HG03103 (cell line): ENCODE results near the gene MRC1.
"Not testable (repeated sequence)": the region's sequence is repeated elsewhere in the genome, so short reads cannot be mapped to it uniquely, and the experiment has no call there.

Experiments
- ATAC-seq: cut with Tn5 transposase; IDR thresholded peaks from one replicate; pipeline ENCODE4 v1.9.1; 2021; ENCODE audit warnings: low read depth; ENCODE audit not compliant: unreplicated experiment

The MRC1 gene

DNA sequence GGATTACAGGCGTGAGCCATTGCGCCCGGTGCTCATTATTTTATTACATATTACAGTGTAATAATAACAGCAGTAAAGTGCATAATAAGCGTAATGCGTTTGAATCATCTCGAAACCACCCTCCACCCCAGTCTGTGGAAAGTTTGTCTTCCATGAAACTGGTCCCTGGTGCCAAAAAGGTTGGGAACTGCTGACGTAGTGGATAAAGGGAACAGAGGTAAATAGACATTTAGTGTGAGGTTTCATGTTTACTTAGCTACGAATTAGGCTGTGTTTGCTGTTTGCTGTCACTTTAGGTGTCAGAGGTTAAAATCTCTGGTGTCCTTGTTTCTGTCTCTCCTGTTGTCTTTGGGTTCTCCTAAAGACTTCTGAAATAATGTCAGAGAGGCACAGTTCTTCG lies 82.3 kb downstream of the MRC1 start:
- no peak for ATAC-seq

DNA sequence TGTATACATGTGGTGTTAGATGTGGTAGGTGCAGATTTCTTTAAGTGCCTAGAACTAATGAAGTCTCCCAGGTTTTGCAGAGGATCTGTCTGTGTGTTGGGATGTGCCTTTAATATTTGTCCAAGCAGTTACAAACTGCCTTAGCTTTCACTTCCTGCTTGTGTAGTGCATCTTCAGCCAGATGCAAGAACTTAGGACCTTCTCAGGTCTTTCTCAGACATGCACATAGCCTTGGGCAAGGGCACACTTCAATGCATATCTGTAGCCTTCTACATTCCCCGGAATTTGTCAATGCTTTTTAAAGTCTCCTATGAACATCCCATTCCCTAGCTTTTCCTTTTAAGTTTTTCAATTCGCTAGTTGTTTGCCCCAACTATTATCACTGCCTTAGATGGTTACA lies 95.4 kb downstream of the MRC1 start:
- ATAC-seq, result no peak

DNA sequence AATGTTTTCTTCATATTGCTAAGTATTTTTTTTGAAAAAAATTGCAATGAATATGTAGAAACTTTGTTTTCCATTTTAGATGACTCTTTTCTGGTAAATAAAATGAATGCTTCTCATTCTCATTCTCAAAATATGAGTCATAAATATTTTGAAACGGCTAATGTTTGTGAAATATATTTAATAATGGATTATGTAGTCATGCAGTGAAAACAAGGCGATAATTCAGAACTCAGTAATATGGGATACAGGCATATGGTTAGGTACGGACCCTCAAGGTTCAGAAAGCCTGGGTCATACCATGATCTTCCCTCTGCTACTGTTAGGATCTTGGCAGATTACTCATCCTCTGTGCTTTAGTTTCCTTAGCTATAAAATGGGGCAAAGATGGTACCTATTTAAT lies 96.3 kb downstream of the MRC1 start:
- ATAC-seq, result no peak

DNA sequence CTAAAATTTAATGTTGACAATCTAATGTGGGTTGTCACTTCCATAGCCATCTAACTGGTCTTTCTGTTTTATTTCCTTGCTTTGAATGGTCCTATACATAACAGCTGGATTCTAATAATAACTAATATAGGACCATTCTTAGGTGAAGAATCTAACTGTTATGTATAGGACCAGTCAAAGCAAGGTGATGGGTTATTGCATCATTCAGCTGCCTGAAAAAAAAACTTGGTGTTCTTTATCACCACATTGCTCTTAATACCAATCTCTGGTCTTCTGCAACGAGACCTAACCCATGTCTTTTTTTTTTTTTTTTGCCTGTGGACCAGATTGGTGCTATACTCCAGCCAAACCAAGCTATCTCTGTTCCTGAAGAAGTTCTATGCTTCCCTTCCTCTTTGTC lies 96.9 kb downstream of the MRC1 start:
- no peak for ATAC-seq

DNA sequence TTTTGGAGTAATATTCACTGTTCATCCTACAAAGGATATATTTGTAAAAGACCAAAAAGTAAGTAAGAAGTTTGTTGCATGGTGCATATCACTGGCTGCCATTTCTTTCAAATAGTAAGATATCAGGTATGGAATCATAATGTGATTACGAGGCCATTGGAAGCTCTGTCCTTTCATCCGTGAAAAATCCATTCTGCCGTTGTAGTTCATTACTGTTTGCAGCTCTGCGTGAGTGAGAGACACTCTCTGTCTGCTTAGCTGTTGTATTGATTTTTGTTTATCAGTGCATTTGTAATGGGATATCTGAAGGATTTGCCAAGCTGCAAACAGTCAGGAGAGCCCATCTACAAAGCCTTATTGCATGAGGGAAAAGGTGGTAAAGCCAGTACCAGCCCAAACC lies 98.5 kb downstream of the MRC1 start:
- ATAC-seq, result no peak

DNA sequence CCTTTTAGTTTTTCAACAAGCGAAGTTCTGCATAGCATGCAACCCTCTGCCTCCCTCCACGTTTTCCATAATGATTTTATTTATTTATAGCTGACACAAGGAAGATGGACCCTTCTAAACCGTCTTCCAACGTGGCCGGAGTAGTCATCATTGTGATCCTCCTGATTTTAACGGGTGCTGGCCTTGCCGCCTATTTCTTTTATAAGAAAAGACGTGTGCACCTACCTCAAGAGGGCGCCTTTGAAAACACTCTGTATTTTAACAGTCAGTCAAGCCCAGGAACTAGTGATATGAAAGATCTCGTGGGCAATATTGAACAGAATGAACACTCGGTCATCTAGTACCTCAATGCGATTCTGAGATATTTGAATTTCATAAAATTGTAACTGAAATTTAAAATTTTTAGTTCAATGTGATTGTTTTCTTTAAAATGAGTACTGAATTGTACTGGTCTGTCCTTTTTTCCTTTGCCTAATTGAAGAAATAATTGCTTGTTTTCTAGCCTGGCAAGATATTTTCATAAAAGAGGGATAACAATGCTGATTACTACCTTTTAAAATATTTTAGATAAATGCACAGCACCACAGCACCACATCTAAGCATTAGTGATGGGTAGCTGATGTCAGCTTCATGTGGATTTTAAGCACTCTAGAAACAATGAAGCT lies 101.1 kb downstream of the MRC1 start:
- peak; percentile 66 for ATAC-seq

DNA sequence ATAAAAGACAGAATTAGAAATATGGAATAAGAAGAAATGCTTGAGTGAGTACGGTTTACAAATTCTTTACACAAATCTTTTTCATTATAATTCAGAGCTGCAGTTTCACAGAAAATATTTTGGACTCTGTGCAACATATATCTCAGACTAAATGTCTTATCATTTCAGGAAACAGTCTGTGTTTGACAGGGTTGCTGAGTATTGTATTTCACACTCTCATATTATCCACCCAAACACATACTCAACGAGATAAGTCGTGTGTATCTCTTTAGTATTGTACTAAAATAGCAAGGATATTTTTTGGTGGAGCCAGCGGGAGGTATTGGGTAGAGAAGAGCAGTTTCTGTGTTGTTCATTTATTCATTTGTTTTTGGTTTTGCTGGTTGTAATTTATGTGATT lies 103.6 kb downstream of the MRC1 start:
- ATAC-seq, result no peak

DNA sequence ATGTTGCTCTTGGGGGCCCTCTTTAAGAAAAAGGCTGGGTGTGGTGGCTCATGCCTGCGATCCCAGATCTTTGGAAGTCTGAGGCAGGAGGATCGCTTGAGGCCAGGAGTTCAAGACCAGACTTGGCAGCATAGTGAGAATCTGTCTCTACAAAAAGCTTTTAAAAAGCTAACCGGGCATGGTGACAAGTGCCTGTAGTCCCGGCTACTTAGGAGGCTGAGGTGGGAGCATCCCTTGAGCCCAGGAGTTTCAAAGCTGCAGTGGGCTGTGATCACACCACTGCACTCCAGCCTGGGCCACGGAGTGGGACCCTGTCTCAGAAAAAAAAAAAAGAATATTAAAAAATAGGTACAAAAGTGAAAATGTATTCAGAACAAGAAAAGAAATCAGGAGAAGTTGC lies 104.5 kb downstream of the MRC1 start:
- ATAC-seq, result no peak

DNA sequence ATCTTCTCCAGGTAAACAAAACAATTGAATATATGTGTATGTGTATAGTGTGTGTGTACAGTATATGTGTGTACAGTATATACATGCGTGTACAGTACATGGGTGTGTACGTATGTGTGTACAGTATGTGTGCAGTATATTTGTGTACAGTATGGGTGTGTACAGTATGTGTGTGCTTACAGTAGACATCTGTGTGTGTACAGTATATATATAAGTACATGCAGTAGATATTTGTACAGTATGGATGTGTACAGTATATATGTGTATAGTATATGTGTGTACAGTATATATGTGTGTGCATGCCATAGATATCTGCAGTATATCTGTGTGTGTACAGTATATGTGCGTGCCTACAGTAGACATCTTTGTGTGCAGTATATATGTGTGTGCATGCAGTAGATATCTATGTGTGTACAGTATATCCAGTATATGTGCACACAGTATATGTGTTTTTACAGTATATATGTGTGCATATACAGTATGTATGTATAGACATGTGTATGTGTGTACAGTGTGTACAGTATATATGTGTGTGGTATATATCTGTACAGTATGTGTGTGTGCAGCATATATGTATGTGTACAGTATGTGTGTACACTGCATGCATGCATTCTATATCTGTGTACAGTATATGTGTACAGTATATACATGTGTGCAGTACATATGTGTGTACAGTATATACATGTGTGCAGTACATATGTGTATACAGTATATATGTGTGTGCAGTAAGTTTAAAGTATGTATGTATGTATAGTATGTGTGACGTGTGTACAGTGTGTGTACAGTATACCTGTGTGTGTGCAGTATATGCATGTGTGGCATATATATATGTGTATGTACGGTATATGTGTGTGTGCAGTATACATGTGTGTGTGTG lies 105.3 kb downstream of the MRC1 start:
- no peak for ATAC-seq

DNA sequence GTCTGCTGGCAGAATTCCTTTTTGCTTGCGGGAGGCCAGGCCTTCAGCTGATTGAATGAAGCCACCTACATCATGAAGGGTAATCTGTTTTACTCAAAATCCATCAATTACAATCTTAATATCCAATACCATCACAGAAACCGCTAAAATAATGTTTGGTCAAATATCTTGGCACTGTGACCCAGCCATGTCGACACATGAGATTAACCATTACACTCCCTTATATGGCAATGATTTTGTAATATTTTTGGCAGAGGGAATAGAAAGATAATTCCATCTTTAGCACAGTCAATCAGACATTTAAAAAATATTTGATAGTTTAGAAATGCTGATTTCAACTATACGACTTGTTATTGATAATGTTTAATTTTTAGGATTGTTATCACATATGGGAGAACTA lies 106.0 kb downstream of the MRC1 start:
- ATAC-seq, result no peak

DNA sequence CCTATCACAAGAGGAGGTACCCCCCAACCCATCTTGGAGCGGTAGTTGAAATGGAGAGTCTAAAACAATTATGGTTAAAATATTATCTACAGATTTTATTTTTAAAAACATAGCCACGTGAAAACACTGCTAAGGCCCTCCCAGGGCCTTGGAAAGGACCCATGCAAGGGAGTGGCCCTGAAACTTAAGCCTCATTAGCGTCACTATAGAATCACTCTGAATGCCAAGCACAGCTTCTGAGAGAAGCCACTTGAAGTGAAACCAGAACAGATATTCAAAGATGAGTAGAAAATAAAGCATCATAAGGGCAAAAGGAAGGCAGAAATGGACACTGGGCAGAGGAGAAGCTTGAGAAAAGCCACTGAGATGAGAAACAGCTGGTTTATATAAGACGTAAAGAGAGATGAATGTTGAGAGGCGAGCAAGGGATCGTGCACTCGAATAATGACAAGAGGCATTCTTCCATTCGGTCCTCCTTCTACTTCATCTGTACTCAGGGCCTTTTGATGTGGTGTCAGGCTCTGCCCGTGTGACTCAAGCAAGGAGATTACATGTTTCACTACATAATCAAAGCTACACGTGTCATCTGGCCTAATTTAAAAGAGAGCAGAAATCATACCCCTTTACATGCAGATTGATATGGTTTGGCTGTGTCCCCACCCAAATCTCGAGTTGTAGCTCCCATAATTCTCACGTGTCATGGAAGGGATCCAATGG lies 109.2 kb downstream of the MRC1 start:
- ATAC-seq, result no peak

DNA sequence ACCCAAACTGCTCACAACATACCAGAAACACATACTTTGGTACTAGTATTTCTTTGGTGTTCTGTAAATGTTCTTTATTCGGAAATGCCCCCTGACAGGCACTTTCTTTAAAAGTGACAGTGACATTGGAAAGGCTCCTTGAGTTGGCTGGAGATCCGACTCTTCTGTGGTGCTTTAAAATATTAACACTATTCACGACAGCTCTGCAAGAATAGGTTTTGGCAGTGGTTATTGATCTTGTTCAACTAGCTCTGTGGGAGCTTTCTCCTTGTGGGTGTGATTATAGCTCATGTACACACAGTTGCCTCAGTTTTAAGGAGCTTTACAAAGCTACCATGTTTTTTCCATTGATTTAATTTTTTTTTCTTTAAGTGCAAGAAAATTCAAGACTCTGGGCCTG lies 112.2 kb downstream of the MRC1 start:
- ATAC-seq, result no peak

DNA sequence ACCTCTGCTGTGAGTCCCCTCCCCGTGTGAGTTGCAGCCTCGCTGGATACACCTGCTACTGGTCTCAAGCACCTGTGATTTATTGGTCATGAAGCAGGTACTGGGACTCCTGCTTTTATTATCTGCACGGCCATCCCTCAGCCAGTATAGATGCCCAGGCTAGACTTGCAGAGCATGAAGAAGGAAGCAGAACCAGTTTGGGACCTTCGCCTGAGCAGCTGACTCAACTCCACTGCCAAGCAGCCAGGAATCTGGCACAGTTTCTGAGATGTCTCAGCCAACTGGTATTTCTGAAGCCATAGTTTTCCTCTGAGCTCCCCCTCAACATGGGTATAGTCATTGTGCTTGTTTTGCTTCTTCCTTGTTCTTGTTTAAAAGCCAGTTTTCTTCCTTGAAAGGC lies 114.6 kb downstream of the MRC1 start:
- ATAC-seq, result no peak

DNA sequence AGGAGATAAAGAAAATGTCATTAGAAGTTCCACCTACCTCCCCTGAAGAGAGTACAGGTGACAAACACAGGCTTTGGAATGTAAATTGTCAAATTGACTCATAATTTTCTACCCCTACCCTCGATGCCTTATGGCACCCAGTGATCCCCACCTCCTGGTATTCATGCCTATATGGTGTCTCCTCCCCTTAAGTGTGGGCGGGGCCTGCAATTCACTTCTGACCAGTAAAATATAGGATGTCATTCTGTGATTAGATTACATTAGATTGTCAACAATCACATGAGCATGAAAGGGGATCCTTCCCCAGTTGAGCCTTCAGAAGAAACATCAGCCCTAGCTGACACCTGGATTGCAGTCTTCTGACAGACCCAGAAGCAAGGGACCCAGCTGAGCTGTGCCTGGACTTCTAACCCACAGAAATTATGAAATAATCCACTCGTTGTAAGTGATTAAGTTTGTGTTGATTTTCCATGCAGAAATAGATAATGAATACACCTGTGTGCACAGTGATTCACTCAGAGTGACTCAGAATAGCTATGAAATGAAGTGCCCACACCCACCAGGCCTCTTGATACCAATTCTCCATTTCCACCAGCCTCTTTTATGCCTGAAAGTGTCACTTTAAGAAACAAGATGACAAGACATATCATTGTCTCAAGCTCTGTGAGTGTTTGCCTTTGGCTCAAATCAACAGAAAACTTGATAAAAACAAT lies 134.0 kb downstream of the MRC1 start:
- no peak for ATAC-seq

DNA sequence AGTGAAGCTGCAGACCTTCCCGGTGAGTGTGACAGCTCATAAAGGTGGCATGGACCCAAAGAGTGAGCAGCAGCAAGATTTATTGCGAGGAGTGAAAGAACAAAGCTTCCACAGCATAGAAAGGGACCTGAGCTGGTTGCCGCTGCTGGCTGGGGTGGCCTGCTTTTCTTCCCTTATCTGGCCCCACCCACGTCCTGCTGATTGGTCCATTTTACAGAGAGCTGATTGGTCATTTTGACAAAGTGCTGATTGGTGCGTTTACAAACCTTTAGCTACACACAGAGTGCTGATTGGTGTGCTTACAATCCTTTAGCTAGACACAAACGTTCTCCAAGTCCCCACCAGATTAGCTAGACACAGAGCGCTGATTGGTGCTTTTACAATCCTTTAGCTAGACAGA lies 141.1 kb downstream of the MRC1 start:
- not testable (repeated sequence) for ATAC-seq

DNA sequence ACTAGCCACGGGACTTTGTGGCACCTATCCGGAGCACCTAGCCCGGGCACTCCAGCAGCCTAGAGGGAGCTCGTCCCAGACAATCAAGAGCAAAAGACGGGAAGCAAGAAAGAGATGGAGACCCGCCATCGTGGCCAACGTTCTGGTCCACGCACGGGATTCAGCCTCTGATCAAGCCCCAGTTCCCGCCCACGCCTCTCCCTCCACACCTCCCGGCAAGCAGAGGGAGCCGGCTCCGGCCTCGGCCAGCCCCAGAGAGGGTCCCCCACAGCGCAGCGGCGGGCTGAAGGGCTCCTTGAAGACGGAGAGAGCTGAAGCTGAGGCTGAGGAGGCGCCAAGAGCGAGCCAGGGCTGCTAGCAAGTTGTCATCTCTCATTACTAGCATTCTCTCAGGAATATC lies 141.6 kb downstream of the MRC1 start:
- no peak for ATAC-seq

DNA sequence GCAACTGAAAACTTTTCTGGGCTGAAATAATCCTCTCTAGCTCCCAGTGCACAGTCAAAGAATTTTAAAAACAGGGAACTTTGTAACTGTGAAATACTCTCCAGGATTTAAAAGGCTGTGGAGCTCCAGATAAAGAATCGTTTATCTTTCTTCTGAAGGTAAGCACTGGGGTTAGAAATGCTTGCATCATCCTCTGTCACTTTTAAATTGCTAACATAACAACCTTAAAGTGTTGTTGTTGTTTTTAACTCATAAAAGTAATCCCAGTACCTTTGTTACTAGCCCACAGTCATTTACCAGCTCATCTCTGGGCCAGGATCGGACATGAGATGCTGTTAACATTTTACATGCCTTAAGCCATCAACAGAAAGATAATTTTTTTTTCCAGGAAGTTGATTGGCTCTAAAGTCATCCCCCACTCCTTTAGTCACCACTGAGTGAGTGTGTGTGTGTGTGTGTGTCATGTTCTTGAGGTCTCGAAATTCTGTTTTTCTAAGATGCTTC lies 142.8 kb downstream of the MRC1 start, which contains the start of gene SLC39A12:
Gene SLC39A12 (plus strand): TSS at position 51 of the 504 bp plus-strand sequence. CDS start 1,359 bp downstream, outside the sequence.
- no peak for ATAC-seq

DNA sequence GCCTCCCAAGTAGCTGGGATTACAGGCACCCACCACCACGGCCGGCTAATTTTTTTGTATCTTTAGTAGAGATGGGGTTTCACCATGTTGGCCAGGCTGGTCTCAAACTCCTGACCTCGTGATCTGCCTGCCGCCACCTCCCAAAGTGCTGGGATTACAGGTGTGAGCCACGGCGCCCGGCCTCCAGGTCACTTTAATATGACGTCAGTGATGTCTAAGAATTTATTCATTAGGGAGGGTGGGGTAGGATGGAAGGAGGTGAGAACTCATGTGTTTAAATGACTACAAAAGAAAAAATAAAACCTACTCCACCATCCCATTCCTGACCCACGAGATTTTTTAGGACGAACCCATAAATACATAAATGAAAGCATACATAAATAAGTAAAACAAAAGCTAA lies 145.2 kb downstream of the MRC1 start:
- ATAC-seq, result not testable (repeated sequence)

DNA sequence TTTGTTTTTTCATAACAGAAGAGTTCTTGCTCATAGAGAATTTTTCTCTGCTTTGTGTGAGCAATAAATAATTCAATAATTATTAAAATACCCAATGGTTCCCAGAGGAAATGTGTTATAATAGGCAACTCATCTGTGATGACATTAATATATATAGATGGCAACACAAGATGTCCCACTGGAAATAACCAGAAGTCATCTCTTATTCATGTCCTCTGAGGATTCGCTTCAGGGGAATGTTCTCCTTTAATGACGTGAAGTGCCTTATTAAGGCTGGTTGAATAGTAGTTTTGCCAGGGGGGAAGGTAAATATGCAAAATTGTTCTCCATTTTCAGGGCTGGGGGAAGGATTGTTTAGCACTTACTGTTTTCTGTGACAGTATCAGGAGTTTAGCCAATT lies 145.7 kb downstream of the MRC1 start:
- ATAC-seq, result no peak

DNA sequence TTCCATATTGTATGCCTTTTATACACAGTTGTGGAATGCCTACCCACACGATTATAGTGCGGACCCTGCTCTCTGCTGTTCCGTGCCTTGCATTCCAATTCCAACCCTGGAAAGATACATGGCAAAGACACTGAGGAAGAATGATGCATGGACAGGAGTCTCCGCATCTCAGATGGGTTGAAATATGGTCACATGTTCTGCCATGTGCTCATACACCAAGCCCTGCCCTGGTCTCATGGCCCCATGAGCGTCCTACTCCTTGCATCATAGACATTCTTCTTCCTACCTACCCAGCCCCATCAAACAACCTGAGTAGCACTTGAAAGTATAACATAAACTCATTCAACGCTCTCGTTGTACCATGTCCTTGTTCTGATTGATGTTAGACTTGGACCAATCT lies 148.9 kb downstream of the MRC1 start:
- ATAC-seq, result no peak

DNA sequence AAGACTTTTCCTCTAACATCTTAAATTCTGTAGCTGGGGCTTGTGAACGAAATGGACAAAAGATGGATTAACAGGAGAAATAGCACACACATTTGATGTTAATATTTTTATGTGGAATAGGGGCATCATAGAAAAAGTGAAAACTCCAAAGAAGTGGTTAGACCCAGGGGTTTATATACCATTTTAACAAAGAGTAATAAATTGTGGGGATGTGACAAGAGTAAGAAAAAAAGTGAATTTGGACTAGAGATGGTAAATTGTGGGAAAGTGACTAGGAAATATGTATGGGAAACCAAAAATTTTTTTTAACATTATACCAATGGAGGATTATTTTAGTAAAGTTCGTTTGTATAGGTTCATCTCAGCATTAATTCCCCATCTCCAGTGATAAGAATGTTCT lies 150.7 kb downstream of the MRC1 start:
- no peak for ATAC-seq
